ENCODE data around the gene MT1B.

The MT1B gene

GRCh38 chr16:56683424-56684172 lies 31.9 kb downstream of the MT1B start:
- DNase-seq (ENCODE audit: low read depth in 2 of 3, low spot score in 1 of 3) = no peak

GRCh38 chr16:56684256-56684925 lies 32.7 kb downstream of the MT1B start:
- no peak for DNase-seq (ENCODE audit: low read depth in 2 of 3, low spot score in 1 of 3)

- no peak for DNase-seq (ENCODE audit: low read depth in 2 of 3, low spot score in 1 of 3)
Observed at GRCh38 chr16:56684926-56685590, 33.4 kb downstream of the MT1B start.

- no peak for DNase-seq (ENCODE audit: low read depth in 2 of 3, low spot score in 1 of 3)
Observed at GRCh38 chr16:56686758-56687157, 35.1 kb downstream of the MT1B start.

- no peak for DNase-seq (ENCODE audit: low read depth in 2 of 3, low spot score in 1 of 3)
Observed at GRCh38 chr16:56688762-56689161, 37.1 kb downstream of the MT1B start.

- DNase-seq (ENCODE audit: low read depth in 2 of 3, low spot score in 1 of 3) = no peak
Observed at GRCh38 chr16:56689171-56689570, 37.5 kb downstream of the MT1B start.

- DNase-seq (ENCODE audit: low read depth in 2 of 3, low spot score in 1 of 3) = no peak
Observed at GRCh38 chr16:56690420-56691122, 38.9 kb downstream of the MT1B start.

GRCh38 chr16:56691885-56692284 lies 40.2 kb downstream of the MT1B start:
- DNase-seq (ENCODE audit: low read depth in 2 of 3, low spot score in 1 of 3) = no peak

GRCh38 chr16:56695246-56695645 lies 43.6 kb downstream of the MT1B start:
- no peak for DNase-seq (ENCODE audit: low read depth in 2 of 3, low spot score in 1 of 3)

- no peak for DNase-seq (ENCODE audit: low read depth in 2 of 3, low spot score in 1 of 3)
Observed at GRCh38 chr16:56697456-56698155, 45.9 kb downstream of the MT1B start.

- DNase-seq (ENCODE audit: low read depth in 2 of 3, low spot score in 1 of 3) = no peak
Observed at GRCh38 chr16:56700195-56700594, 48.5 kb downstream of the MT1B start.

- DNase-seq (ENCODE audit: low read depth in 2 of 3, low spot score in 1 of 3) = no peak
Observed at GRCh38 chr16:56700631-56701030, 48.9 kb downstream of the MT1B start.

GRCh38 chr16:56701534-56701933 lies 49.8 kb downstream of the MT1B start:
- DNase-seq (ENCODE audit: low read depth in 2 of 3, low spot score in 1 of 3) = no peak

All from stimulated activated CD4-positive, alpha-beta T cell treated with anti-CD3 and anti-CD28 coated beads, Interleukin-12 subunit alpha, Interleukin-12 subunit beta, amount 100 ng/mL, for 48 hours (primary cell).